Activated T-helper 17 cell treated with anti-CD3 and anti-CD28 coated beads, Interleukin-2, amount 50 U/mL, for 72 hours (primary cell): ENCODE results near the gene VPS52. TPM values are rescaled to one million over a fixed set of nuclear protein-coding genes. Genes with fewer than 3 reads are reported as not detected.
A peak's percentile ranks its signal among the peaks of the same experiment; 100 is the strongest.

ENCODE experiments used
- ATAC-seq: fragments of 150-1000 bp; cut with Tn5 transposase; replicated peaks from 2 replicates; pipeline ENCODE4 v1.10.0; 2021; ENCODE audit warnings: mild to moderate bottlenecking, moderate library complexity
- H3K27ac Mint-ChIP-seq: one replicate; pipeline ENCODE4 v1.8.0; 2022; ENCODE audit warnings: mixed read lengths
- H3K27me3 Mint-ChIP-seq: one replicate; pipeline ENCODE4 v1.8.0; 2022; ENCODE audit warnings: mixed read lengths
- H3K36me3 Mint-ChIP-seq: one replicate; pipeline ENCODE4 v1.8.0; 2022; ENCODE audit warnings: low read depth, mild to moderate bottlenecking, mixed read lengths
- H3K4me1 Mint-ChIP-seq: one replicate; pipeline ENCODE4 v1.8.0; 2022; ENCODE audit warnings: mixed read lengths
- H3K4me3 Mint-ChIP-seq: one replicate; pipeline ENCODE4 v1.8.0; 2022; ENCODE audit warnings: mild to moderate bottlenecking, mixed read lengths
- H3K9me3 Mint-ChIP-seq: one replicate; pipeline ENCODE4 v1.8.0; 2022; ENCODE audit warnings: mixed read lengths
- total RNA-seq, 2 donors: library from RNA; stranded (reverse); gene quantifications; one replicate each; pipeline ENCODE4 v1.2.3, GENCODE V29; 2022

Gene VPS52
- total RNA-seq, 2 donors from 2014 or later = 42.5 to 43.2 TPM

DNA sequence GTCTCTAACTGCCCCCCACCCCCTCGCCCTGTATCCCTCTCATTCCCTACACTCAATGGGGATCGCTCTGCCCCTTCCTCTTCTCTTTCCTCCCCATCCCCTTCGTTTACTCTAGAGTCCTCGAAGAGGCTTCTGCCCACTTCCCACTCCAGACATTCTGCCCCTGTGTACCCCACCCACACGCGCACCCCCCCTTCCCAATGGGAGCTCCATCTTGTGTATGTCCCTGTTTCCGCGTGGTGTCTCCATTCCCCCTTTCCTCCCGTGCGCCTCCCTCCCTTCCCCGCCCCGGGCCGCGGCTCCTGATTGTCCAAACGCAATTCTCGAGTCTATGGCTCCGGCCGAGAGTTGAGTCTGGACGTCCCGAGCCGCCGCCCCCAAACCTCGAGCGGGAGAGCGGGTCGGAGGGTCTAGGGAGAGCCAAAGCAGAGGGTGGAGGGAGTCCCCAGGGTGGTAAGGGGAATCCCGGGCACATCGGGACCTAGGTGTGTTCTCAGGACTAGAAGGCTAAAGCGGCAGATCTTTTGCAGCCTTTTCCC is 64.1 kb downstream of the VPS52 start:
- ATAC-seq = no peak
- H3K36me3 Mint-ChIP-seq = peaks cover 70% of the 10 kb centered on the region
- H3K4me3 Mint-ChIP-seq = peak overlapping the region; percentile 100
- peaks cover 3% of the 10 kb centered on the region for H3K27me3 Mint-ChIP-seq
- H3K9me3 Mint-ChIP-seq = no peaks in the 10 kb centered on the region
- peak overlapping the region; percentile 94 for H3K27ac Mint-ChIP-seq
- peaks cover 47% of the 10 kb centered on the region for H3K4me1 Mint-ChIP-seq

DNA sequence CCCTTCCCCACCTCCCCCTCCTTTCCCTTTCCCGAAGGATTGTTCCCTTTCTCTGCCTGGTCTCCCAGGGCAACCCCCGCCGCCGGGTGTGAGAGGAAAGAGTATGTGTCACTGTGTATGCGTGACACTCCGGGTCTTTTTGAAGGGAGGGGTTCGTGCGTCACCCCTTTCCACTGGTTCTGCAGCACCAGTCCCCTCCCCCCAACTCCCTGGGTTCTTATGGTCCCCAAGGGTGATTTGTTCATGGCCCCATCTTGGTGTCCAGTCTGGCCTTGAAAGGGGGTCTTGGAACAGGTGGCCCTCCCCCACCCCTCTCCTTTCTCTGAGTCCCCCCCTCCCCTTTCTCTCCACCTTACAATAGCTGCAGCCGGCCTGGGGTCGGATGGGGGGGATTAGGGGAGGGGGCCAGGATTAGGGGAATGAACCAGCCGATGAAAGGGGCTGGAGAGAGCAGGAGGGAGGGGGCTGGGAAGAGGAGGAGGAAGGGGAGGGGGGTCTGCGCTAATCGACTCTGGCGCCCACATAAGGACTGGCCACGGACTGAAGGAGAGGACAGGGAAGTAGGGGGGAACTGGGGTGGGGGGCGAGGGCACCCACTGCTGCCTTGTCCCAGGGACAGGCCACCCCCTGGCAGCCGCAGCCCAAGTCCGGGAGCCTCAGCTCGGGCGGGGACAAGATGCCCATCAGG is 64.7 kb downstream of the VPS52 start:
- H3K9me3 Mint-ChIP-seq = no peaks in the 10 kb centered on the region
- peaks cover 70% of the 10 kb centered on the region for H3K36me3 Mint-ChIP-seq
- H3K27me3 Mint-ChIP-seq = no peaks in the 10 kb centered on the region
- H3K27ac Mint-ChIP-seq = peak overlapping the region; percentile 91
- no peak for ATAC-seq
- peaks cover 51% of the 10 kb centered on the region for H3K4me1 Mint-ChIP-seq
- peak overlapping the region; percentile 100 for H3K4me3 Mint-ChIP-seq

- peaks cover 57% of the 10 kb centered on the region for H3K4me1 Mint-ChIP-seq
- no peaks in the 10 kb centered on the region for H3K27me3 Mint-ChIP-seq
- H3K27ac Mint-ChIP-seq = peak overlapping the region; percentile 91
- ATAC-seq = no peak
- peak overlapping the region; percentile 100 for H3K4me3 Mint-ChIP-seq
- peaks cover 71% of the 10 kb centered on the region for H3K36me3 Mint-ChIP-seq
- H3K9me3 Mint-ChIP-seq = no peaks in the 10 kb centered on the region
These were observed 65.4 kb downstream of the VPS52 start for GRCh38 chr6:33206027-33206863.

DNA sequence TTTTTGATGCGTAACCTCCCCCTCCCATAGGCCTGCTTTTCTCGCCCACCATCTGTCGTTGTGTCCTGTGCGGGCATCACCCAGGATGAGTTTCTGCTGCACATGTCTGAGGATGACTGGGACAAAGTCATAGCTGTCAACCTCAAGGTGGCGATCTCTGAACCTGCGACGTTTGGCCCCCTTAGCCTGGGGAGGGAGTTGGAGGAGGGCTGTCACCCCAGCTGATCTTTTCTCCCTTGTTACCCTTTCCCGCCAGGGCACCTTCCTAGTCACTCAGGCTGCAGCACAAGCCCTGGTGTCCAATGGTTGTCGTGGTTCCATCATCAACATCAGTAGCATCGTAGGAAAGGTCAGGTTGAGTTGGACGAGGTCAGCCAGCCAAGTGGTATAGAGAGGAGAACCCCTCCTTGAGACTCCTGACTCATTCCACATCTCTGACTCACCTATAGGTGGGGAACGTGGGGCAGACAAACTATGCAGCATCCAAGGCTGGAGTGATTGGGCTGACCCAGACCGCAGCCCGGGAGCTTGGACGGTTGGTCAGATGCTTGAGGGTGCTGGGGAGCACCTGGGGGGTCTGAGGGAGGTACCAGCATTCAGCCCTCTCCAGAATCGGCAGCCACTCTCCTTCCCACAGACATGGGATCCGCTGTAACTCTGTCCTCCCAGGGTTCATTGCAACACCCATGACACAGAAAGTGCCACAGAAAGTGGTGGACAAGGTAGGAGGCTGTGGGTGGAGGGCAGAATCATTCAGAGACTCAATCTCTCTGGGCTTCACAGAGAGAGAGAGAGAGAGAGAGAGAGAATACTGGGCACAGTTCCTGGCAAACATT is 66.3 kb downstream of the VPS52 start:
- H3K4me1 Mint-ChIP-seq = peaks cover 57% of the 10 kb centered on the region
- ATAC-seq = peak; percentile 75
- H3K27ac Mint-ChIP-seq = peak overlapping the region; percentile 91
- no peaks in the 10 kb centered on the region for H3K27me3 Mint-ChIP-seq
- H3K36me3 Mint-ChIP-seq = peaks cover 71% of the 10 kb centered on the region
- no peaks in the 10 kb centered on the region for H3K9me3 Mint-ChIP-seq
- H3K4me3 Mint-ChIP-seq = peak overlapping the region; percentile 100

DNA sequence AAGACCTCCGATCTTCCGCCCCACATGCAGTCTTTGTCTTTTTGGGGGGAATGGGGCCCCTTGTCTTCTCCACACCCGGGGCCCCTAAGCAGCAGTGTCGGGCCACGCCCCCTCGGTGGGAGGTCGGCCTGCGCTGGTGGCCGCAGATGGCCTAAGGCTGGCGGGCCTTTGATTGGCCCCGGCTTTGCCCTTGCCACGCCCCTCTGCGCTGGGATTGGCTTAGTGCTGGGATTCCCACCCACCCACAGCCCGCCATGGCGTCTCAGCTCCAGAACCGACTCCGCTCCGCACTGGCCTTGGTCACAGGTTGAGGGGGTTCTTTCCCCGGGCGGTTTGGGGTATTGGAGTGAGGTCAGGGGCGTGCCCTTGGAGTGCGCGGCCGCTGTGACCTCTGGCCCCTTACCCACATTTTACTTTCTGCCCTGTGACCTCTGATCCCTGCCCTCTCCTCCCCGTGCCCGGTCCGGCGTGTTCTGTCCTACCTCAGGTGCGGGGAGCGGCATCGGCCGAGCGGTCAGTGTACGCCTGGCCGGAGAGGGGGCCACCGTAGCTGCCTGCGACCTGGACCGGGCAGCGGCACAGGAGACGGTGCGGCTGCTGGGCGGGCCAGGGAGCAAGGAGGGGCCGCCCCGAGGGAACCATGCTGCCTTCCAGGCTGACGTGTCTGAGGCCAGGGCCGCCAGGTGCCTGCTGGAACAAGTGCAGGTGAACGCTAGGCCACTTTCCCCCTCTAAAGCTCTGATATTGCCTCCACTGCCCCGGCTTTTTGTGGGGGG is 67.1 kb downstream of the VPS52 start, which contains the start of gene HSD17B8:
Gene HSD17B8 (plus strand): TSS at position 241 of the 776 bp plus-strand sequence. CDS start 14 bp downstream, at position 255.
- H3K36me3 Mint-ChIP-seq = peaks cover 64% of the 10 kb centered on the region
- peak; percentile 55 for ATAC-seq
- peaks cover 56% of the 10 kb centered on the region for H3K4me1 Mint-ChIP-seq
- H3K27ac Mint-ChIP-seq = peak within 1 kb of the TSS; percentile 91
- H3K9me3 Mint-ChIP-seq = no peaks in the 10 kb centered on the region
- H3K27me3 Mint-ChIP-seq = no peaks in the 10 kb centered on the region
- peak within 1 kb of the TSS; percentile 100 for H3K4me3 Mint-ChIP-seq

DNA sequence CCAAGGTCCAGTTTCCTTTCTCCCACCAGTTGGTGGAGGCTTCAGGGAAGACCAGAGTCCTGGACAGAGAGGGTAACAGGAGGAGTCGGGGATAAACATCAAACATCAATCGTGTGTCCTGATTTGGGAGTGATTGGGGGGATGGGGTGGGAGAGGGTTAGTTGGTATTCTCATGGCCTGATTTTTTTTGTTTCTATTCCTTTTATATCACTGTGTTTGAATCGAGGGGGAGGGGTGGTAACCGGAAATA is 67.6 kb downstream of the VPS52 start:
- Mint-ChIP-seq H3K36me3 (peaks cover 60% of the 10 kb centered on the region), H3K4me3 (peak overlapping the region; percentile 100), H3K27ac (peak overlapping the region; percentile 85), H3K9me3 (no peaks in the 10 kb centered on the region), H3K4me1 (peaks cover 51% of the 10 kb centered on the region), H3K27me3 (no peaks in the 10 kb centered on the region)
- no peak for ATAC-seq

DNA sequence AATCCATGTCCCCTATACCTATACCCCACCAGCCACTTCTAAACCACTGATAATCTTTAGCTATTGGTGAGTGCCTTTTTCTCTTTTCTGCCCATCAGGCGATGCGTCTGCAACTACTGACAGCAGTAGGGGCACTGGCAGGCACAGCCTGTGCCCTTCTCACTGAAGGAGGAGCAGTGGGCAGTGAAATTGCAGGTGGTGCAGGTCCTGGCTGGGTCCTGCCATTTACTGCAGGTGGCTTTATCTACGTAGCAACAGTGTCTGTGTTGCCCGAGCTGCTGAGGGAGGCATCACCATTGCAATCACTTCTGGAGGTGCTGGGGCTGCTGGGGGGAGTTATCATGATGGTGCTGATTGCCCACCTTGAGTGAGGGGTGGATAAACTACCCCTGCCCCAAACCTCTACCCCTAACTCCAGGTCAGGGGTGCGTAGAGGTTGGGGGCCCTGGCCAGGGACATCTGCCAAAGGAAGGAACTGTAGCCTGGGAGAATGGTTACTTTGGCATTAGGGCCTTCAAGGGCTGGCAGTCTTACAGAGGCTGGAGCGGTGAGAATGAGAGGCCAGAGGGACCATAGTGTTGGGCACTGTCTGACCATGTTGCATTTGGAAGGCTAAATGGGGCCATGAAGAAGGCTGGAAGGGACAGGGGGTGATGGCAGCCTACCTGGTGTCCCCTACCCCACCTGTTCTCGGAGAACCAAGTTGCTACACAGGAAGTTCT is 68.1 kb downstream of the VPS52 start:
- H3K4me1 Mint-ChIP-seq = peaks cover 51% of the 10 kb centered on the region
- H3K36me3 Mint-ChIP-seq = peaks cover 60% of the 10 kb centered on the region
- no peaks in the 10 kb centered on the region for H3K9me3 Mint-ChIP-seq
- peak overlapping the region; percentile 100 for H3K4me3 Mint-ChIP-seq
- no peaks in the 10 kb centered on the region for H3K27me3 Mint-ChIP-seq
- ATAC-seq = no peak
- H3K27ac Mint-ChIP-seq = peak overlapping the region; percentile 85

- peaks cover 59% of the 10 kb centered on the region for H3K4me1 Mint-ChIP-seq
- no peak for ATAC-seq
- H3K27me3 Mint-ChIP-seq = no peaks in the 10 kb centered on the region
- peak overlapping the region; percentile 100 for H3K27ac Mint-ChIP-seq
- peak overlapping the region; percentile 100 for H3K4me3 Mint-ChIP-seq
- H3K9me3 Mint-ChIP-seq = no peaks in the 10 kb centered on the region
- H3K36me3 Mint-ChIP-seq = peaks cover 67% of the 10 kb centered on the region
These were observed 68.9 kb downstream of the VPS52 start for GRCh38 chr6:33202799-33203198.

GRCh38 chr6:33201935-33202334 is 69.7 kb downstream of the VPS52 start:
- H3K27ac Mint-ChIP-seq = peak overlapping the region; percentile 100
- peak overlapping the region; percentile 100 for H3K4me3 Mint-ChIP-seq
- peaks cover 61% of the 10 kb centered on the region for H3K4me1 Mint-ChIP-seq
- no peaks in the 10 kb centered on the region for H3K27me3 Mint-ChIP-seq
- peaks cover 76% of the 10 kb centered on the region for H3K36me3 Mint-ChIP-seq
- H3K9me3 Mint-ChIP-seq = no peaks in the 10 kb centered on the region
- no peak for ATAC-seq

DNA sequence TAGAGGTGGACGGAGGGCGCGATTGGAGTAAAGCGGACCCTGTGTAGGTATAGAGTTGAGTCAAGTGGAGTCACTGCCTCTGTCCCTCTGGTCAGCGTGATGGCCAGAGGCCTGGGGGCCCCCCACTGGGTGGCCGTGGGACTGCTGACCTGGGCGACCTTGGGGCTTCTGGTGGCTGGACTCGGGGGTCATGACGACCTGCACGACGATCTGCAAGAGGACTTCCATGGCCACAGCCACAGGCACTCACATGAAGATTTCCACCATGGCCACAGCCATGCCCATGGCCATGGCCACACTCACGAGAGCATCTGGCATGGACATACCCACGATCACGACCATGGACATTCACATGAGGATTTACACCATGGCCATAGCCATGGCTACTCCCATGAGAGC is 70.5 kb downstream of the VPS52 start:
- peaks cover 84% of the 10 kb centered on the region for H3K36me3 Mint-ChIP-seq
- ATAC-seq = no peak
- H3K9me3 Mint-ChIP-seq = no peaks in the 10 kb centered on the region
- peak overlapping the region; percentile 100 for H3K4me3 Mint-ChIP-seq
- H3K27me3 Mint-ChIP-seq = no peaks in the 10 kb centered on the region
- peaks cover 57% of the 10 kb centered on the region for H3K4me1 Mint-ChIP-seq
- H3K27ac Mint-ChIP-seq = peak overlapping the region; percentile 100
